Nephron progenitor cell (in vitro differentiated cells): Measurements from ENCODE around the gene TEX29.
A peak's percentile ranks its signal among the peaks of the same experiment; 100 is the strongest.

Experiments
- DNase-seq: peaks from one replicate; pipeline ENCODE4 v3.0.0; 2021
- H3K27ac Mint-ChIP-seq: 2 replicates; pipeline ENCODE4 v1.8.0; 2021; ENCODE audit warnings: mild to moderate bottlenecking, moderate library complexity, mixed read lengths
- H3K27me3 Mint-ChIP-seq: 2 replicates; pipeline ENCODE4 v1.8.0; 2021; ENCODE audit warnings: mild to moderate bottlenecking, low read depth, mixed read lengths; ENCODE audit not compliant: poor library complexity
- H3K36me3 Mint-ChIP-seq: 2 replicates; pipeline ENCODE4 v1.8.0; 2021; ENCODE audit warnings: low read depth, mixed read lengths
- H3K4me1 Mint-ChIP-seq: 2 replicates; pipeline ENCODE4 v1.8.0; 2021; ENCODE audit warnings: mixed read lengths
- H3K4me3 Mint-ChIP-seq: 2 replicates; pipeline ENCODE4 v1.8.0; 2021; ENCODE audit warnings: mild to moderate bottlenecking, moderate library complexity, mixed read lengths
- H3K9me3 Mint-ChIP-seq: 2 replicates; pipeline ENCODE4 v1.8.0; 2021; ENCODE audit warnings: mild to moderate bottlenecking, moderate library complexity, mixed read lengths
- TF ChIP-seq, protein P1 (sequence below): fragments of 200-600 bp; sonication (generic); IDR thresholded peaks from 2 replicates; pipeline ENCODE4 v1.5.0; 2021; ENCODE audit warnings: antibody characterized with exemption

The TEX29 gene

DNA sequence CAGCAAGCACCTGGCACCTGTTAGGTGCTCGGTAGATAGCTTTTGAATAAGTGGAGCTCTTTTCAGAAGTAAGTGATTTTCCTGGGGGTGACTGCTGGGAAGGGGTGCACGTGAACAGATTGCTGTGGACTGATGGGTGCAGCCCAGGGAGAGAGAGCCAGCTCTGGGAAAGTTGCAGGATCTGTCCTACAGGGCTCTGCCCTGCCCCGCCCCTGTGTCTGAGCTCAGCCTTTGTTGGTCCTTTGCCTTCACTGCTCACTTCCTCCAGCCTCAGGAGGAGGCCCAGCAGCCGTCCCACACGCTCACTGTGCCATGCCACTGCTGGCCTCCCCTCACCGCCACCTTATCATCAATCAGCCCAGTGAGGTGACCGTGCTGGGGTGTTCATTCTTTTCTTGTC, 33.7 kb upstream of the TEX29 start:
- Mint-ChIP-seq H3K27ac (peak overlapping the region; percentile 83), H3K36me3 (peaks cover 61% of the 10 kb centered on the region), H3K27me3 (no peaks in the 10 kb centered on the region), H3K4me1 (peaks cover 15% of the 10 kb centered on the region), H3K4me3 (no peak overlapping the region), H3K9me3 (no peaks in the 10 kb centered on the region)
- no peak for DNase-seq
- TF ChIP-seq, protein P1, sequence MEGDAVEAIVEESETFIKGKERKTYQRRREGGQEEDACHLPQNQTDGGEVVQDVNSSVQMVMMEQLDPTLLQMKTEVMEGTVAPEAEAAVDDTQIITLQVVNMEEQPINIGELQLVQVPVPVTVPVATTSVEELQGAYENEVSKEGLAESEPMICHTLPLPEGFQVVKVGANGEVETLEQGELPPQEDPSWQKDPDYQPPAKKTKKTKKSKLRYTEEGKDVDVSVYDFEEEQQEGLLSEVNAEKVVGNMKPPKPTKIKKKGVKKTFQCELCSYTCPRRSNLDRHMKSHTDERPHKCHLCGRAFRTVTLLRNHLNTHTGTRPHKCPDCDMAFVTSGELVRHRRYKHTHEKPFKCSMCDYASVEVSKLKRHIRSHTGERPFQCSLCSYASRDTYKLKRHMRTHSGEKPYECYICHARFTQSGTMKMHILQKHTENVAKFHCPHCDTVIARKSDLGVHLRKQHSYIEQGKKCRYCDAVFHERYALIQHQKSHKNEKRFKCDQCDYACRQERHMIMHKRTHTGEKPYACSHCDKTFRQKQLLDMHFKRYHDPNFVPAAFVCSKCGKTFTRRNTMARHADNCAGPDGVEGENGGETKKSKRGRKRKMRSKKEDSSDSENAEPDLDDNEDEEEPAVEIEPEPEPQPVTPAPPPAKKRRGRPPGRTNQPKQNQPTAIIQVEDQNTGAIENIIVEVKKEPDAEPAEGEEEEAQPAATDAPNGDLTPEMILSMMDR = no peak

DNA sequence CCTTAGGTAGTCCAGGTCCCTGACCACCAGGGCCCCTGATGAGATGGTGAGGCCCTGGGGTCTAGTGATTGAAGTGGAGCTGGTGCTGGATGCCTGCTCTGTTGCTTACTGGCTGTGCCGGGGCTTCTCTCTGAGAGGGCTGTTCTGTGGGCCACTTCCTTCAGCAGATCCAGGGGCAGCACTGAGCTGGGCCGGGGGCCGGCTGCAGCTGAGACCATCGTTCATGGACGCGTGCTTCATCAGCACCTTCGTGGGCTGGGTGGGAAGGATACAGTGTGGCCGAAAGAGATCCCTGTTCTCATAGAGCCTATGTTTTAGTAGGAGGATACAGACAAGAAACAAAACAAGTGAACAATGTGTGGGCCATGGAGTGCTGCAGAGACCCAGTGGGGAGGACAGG, 33.2 kb upstream of the TEX29 start:
- Mint-ChIP-seq H3K36me3 (peaks cover 66% of the 10 kb centered on the region), H3K27me3 (no peaks in the 10 kb centered on the region), H3K9me3 (no peaks in the 10 kb centered on the region), H3K27ac (peak overlapping the region; percentile 83), H3K4me3 (no peak overlapping the region), H3K4me1 (peaks cover 15% of the 10 kb centered on the region)
- DNase-seq = no peak
- TF ChIP-seq, protein P1 = no peak

DNA sequence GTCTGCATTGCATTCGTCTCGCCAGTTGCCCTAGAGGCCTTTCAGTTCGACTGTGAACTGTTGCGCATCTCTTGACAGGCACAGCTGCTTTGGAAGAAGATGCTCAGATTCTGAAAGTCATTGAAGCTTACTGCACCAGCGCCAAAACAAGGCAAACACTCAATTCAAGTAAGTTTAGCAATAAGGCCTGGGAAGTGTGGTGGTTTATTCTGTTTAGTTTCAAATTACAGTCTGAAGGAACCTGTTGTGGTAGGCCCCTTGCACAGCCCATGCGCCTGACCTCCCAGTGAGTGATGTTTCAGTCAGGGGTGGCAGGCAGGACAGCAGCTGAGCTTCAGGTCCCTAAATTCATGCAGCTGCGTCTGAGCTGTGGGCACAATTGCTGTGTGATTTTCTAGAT, 32.2 kb upstream of the TEX29 start:
- H3K4me3 Mint-ChIP-seq = no peak overlapping the region
- TF ChIP-seq, protein P1 = no peak
- H3K27ac Mint-ChIP-seq = no peak overlapping the region
- no peaks in the 10 kb centered on the region for H3K9me3 Mint-ChIP-seq
- H3K4me1 Mint-ChIP-seq = peaks cover 15% of the 10 kb centered on the region
- no peaks in the 10 kb centered on the region for H3K27me3 Mint-ChIP-seq
- DNase-seq = no peak
- peaks cover 71% of the 10 kb centered on the region for H3K36me3 Mint-ChIP-seq

DNA sequence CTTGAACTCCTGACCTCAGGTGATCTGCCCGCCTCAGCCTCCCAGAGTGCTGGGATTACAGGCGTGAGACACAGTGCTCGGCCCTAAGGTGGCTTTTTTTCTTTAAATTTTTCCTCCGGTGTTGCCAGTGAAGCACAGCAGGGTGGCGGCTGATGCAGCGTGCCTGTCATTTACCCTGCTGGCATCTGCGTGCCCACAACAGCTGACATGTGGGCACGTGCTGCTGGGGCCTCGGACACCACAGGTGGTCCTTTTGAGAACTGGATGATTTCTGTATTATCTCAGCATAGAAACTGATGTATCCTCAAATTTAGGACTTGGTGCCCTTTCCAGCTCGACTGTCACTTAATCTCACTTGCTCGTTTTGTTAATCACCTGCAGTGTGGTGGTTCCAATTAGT, 31.2 kb upstream of the TEX29 start:
- peaks cover 15% of the 10 kb centered on the region for H3K4me1 Mint-ChIP-seq
- no peak overlapping the region for H3K4me3 Mint-ChIP-seq
- peak overlapping the region; percentile 19 for H3K27ac Mint-ChIP-seq
- peaks cover 66% of the 10 kb centered on the region for H3K36me3 Mint-ChIP-seq
- no peak for DNase-seq
- no peaks in the 10 kb centered on the region for H3K9me3 Mint-ChIP-seq
- H3K27me3 Mint-ChIP-seq = no peaks in the 10 kb centered on the region
- TF ChIP-seq, protein P1 = no peak

DNA sequence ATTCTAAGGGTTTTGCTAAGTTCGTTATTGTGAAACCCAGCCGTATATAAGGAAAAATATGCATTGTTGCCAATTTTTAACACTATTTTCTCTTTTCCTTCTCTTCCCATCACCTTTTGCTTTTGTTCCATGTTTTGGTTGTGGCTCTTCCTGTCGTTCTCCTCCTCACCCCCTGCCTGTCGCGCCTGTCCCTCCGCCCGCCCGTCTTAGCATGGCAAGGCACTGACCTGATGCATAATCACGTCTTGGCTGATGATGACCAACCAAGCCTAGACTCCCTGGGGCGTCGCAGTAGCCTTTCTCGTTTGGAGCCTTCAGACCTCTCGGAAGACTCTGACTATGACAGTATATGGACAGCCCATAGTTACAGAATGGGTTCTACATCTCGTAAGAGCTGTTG, 28.5 kb upstream of the TEX29 start:
- Mint-ChIP-seq H3K27me3 (no peaks in the 10 kb centered on the region), H3K27ac (peak overlapping the region; percentile 39), H3K4me3 (no peak overlapping the region), H3K9me3 (no peaks in the 10 kb centered on the region), H3K36me3 (peaks cover 47% of the 10 kb centered on the region), H3K4me1 (peaks cover 15% of the 10 kb centered on the region)
- DNase-seq = no peak
- TF ChIP-seq, protein P1 = no peak

DNA sequence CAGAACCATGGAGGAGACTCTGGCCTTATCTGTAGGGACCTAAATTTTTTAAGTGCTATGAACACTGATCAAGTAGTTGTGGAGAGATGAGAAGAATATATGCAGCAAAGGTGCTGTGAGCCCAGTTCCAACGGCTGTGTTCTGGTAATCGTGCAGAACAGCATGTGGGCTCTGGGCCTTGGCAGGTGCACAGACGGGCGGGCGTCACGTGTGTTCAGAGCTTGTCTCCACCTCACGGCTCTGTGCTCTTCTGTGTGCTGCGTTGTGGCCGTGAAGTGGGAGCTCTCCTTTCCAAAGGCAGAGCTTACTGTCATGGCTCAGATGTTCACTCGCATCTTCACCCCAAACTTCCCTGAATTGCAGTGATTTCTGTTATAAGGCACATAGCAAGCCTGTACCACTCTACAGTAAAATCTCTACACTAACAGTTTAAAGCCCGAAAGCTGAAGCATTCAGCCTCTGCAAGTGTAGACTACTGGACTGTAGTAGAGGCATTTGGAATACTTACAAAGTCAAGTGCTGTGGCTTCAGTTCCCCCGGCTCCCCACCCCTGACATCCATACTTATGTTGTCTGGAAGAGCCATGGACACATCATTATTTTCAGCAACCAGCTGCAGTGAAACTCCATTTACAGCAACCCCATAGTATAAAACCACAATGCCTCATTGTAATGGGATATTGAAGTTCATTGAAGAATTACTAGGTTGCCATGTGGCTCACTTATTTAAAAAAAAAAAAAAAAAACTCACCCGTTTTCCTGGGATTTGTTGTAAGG, 27.5 kb upstream of the TEX29 start:
- no peak for DNase-seq
- H3K9me3 Mint-ChIP-seq = no peaks in the 10 kb centered on the region

More for the DNA sequence above, 27.5 kb upstream of the TEX29 start:
- Mint-ChIP-seq H3K4me3 (no peak overlapping the region), H3K27ac (no peak overlapping the region), H3K4me1 (peaks cover 7% of the 10 kb centered on the region), H3K27me3 (no peaks in the 10 kb centered on the region), H3K36me3 (peaks cover 42% of the 10 kb centered on the region)
- TF ChIP-seq, protein P1 = no peak
